NT2/D1 (cell line): ENCODE measurements around the gene CROCC.
"Not testable (repeated sequence)": the region's sequence is repeated elsewhere in the genome, so short reads cannot be mapped to it uniquely, and the experiment has no call there.

ENCODE experiments used
- DNase-seq: peaks from one replicate; pipeline ENCODE4 v3.0.0-alpha.2; 2011; ENCODE audit warnings: low read depth, low spot score
- H3K27me3 ChIP-seq: 2 replicates; pipeline ENCODE4 v1.6.0; 2011; ENCODE audit warnings: mild to moderate bottlenecking; ENCODE audit not compliant: insufficient read length, insufficient read depth
- H3K36me3 ChIP-seq: 2 replicates; pipeline ENCODE4 v1.6.1; 2011; ENCODE audit warnings: mild to moderate bottlenecking, low read length, mixed read lengths; ENCODE audit not compliant: insufficient read depth, insufficient read length
- H3K4me1 ChIP-seq: 2 replicates; pipeline ENCODE4 v1.5.1; 2011; ENCODE audit not compliant: insufficient read depth, insufficient read length
- H3K4me3 ChIP-seq: 2 replicates; pipeline ENCODE4 v1.5.1; 2011; ENCODE audit warnings: low read depth; ENCODE audit not compliant: insufficient read length
- H3K9ac ChIP-seq: 2 replicates; pipeline ENCODE4 v1.6.0; 2011; ENCODE audit warnings: low read depth; ENCODE audit not compliant: insufficient read length
- H3K9me3 ChIP-seq: 2 replicates; pipeline ENCODE4 v1.5.1; 2011; ENCODE audit warnings: mild to moderate bottlenecking, low read length; ENCODE audit not compliant: insufficient read depth
- SUZ12 ChIP-seq: IDR thresholded peaks from 2 replicates; pipeline ENCODE4 v1.6.1; 2011; ENCODE audit not compliant: insufficient read length, insufficient read depth; ENCODE audit errors: extremely low read depth
- YY1 ChIP-seq: IDR thresholded peaks from 2 replicates; pipeline ENCODE4 v1.6.1; 2011; ENCODE audit not compliant: insufficient read length, insufficient read depth
- ZNF274 ChIP-seq: IDR thresholded peaks from 2 replicates; pipeline ENCODE4 v1.6.1; 2011; ENCODE audit warnings: mild to moderate bottlenecking, low read depth, low read length

CROCC gene

DNA sequence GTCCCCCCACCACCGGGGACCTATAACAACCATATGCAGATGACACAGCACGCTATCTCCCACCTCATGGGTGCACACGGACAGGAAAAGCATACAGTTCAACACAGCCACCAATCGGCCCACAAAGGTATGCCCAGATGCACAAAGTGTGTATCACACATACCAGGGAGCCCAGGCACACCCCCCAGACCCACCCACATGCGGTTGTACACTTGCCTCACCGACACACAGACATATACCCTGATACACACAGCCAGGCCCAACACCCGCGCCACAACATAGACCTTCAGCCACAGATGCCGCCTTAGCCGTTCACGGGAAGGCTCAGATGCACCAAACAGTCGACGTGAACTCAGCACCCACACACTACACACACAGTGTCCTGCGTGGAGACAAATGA is 5.5 kb downstream of the CROCC start:
- Histone ChIP-seq H3K9ac (peak overlapping the region; percentile 32), H3K36me3 (peaks cover 20% of the 10 kb centered on the region), H3K4me1 (peaks cover 50% of the 10 kb centered on the region), H3K9me3 (no peaks in the 10 kb centered on the region), H3K4me3 (no peak overlapping the region), H3K27me3 (no peaks in the 10 kb centered on the region)
- no peak for DNase-seq
- TF ChIP-seq YY1 (no peak), SUZ12 (no peak), ZNF274 (no peak)

DNA sequence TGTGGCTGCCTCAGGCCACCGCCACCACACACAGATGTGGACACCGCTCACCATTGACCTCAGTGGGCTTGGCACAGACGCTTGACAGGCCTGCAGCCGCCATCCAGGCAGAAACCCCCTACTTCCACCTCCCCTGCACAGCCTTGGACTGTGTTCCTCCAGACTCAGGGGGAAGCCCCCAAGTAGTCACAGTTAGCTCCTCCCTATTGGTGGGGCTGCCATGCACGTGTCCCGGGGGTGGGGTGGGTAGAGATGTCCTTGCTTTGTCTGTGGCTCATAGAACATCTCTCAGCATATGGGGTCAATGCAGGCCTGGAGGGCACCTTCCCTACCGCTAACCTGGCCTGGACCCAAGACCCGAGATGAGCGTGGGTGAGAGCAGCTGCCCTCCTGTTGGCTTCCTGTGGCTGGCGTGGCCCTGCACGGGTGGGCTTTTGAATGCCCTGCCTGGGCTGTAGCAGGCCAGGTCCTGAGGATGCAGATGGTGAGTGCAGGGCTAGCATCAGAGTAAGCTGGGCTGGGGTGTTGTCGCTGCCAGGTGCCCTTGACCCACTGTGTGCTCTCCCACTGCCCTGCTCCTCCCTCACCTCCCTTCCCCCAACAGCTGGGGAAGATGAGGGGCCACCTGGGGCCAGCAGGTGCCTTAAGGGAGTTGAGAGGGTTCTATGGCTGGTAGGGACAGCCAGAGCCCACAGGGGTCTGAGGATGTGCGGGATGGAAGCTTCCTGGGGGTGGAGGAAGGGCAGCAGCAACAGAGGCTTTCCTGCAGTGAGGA is 6.2 kb downstream of the CROCC start:
- H3K9ac ChIP-seq = peak overlapping the region; percentile 32
- H3K27me3 ChIP-seq = no peaks in the 10 kb centered on the region
- H3K4me3 ChIP-seq = no peak overlapping the region
- DNase-seq = no peak
- H3K9me3 ChIP-seq = no peaks in the 10 kb centered on the region
- H3K36me3 ChIP-seq = peaks cover 20% of the 10 kb centered on the region
- peaks cover 45% of the 10 kb centered on the region for H3K4me1 ChIP-seq
- TF ChIP-seq YY1 (no peak), ZNF274 (no peak), SUZ12 (no peak)

DNA sequence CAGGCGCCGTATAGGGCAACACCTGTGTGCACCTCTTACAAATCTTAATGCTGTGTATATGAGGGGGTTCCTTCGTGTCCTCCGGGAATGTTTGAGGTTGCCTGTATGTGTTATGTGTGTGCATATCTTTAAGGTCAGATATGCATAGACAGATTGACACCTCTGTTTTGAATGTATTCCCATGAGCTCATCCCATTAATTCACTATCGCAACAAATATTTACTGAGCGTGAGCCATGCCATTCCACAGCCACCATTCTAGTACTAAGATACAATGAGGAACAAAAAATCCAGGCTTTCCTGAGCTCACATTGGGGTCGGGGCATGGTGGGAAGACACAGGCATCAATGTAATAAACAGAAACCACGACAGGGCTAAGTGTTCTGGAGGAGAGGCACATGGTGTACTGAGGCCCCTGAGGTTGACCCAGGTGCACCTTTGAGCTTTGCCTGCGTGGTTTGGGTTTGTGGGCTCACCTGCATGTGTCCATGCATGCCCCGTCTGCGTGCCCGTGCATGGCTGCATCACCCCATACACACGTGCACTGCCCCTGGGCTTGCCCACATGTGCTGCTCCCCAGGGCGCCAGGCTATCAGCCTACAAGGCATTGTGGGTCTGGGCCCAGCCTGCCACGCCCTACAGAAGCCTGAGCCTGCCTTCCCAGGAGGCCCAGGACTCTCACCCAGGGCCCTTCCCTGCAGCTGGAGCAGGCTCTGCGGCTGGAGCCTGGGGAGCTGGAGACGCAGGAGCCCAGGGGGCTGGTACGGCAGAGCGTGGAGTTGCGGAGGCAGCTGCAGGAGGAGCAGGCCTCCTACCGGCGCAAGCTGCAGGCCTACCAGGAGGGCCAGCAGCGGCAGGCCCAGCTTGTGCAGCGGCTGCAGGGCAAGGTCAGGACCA is 7.7 kb downstream of the CROCC start:
- not testable (repeated sequence) for H3K27me3 ChIP-seq, H3K4me3 ChIP-seq, H3K9me3 ChIP-seq, DNase-seq, H3K9ac ChIP-seq
- peaks cover 18% of the 10 kb centered on the region for H3K36me3 ChIP-seq
- peaks cover 40% of the 10 kb centered on the region for H3K4me1 ChIP-seq

DNA sequence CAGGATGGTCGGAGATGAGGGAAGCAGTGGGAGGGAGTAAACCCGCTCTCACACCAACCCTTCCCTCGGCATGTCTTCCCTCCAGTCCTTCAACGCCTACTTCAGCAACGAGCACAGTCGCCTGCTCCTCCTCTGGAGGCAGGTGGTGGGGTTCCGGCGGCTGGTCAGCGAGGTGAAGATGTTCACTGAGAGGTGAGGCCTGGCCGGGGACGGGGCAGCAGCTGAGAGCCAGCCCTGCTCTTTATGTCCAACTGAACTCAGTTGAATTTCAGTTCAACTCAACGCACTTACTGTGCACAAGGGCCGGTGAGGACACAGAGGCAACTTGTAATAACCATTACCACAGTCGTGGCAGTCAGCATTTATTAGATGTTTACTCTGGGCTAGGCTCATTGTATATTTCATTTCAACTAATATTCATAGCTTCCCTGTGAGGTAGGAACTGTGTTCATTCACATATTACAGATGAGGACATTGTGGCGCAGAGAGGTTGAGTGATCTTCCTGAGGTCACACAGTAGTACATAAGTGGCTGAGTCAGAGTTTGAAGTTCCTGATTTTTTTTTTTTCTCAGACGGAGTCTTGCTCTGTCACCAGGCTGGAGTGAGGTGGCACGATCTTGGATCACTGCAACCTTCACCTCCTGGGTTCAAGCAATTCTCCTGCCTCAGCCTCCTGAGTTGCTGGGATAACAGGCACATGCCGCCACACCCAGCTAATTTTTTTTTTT is 9.6 kb downstream of the CROCC start:
- H3K27me3 ChIP-seq, H3K4me3 ChIP-seq, DNase-seq, H3K9ac ChIP-seq, H3K9me3 ChIP-seq: not testable (repeated sequence)
- peaks cover 26% of the 10 kb centered on the region for H3K4me1 ChIP-seq
- peaks cover 21% of the 10 kb centered on the region for H3K36me3 ChIP-seq

DNA sequence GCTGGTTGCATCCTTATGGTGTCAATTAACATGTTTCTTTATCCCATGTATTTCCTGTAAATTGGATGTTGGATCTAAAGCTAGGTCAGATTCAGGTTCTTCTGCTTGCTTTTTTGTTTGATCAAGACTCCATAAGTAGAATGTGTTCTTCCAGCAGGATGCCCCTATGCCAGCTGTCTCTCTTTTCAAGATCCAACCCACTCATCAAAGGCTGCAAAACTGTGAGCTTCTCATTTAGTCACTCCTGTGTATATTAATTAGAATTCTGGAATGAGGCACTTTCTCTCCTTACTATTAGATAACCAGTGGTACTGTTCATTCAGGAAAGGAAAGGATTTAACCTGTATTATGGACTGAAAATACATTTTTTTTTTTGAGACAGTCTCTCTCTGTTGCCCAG is 12.2 kb downstream of the CROCC start:
- not testable (repeated sequence) for H3K9ac ChIP-seq, H3K9me3 ChIP-seq

DNA sequence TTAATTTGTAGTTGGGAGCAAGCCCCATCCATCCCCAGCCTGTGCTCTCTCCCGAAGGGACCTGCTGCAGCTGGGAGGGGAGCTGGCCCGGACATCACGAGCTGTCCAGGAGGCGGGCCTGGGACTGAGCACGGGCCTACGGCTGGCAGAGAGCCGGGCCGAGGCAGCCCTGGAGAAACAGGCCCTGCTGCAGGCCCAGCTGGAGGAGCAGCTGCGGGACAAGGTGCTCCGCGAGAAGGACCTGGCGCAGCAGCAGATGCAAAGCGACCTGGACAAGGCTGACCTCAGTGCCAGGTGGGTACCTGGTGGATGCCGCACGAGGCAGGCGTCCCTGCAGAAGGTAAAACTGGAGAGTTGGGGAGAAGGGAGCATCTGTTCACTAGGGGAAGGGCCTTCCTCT is 14.8 kb downstream of the CROCC start:
- H3K4me1 ChIP-seq, H3K4me3 ChIP-seq, H3K9ac ChIP-seq, DNase-seq, H3K9me3 ChIP-seq, H3K27me3 ChIP-seq: not testable (repeated sequence)
- H3K36me3 ChIP-seq = peaks cover 18% of the 10 kb centered on the region

More for the DNA sequence above, 12.2 kb downstream of the CROCC start:
- not testable (repeated sequence) for H3K27me3 ChIP-seq, DNase-seq, H3K4me3 ChIP-seq
- Histone ChIP-seq H3K4me1 (peaks cover 16% of the 10 kb centered on the region), H3K36me3 (peaks cover 25% of the 10 kb centered on the region)

DNA sequence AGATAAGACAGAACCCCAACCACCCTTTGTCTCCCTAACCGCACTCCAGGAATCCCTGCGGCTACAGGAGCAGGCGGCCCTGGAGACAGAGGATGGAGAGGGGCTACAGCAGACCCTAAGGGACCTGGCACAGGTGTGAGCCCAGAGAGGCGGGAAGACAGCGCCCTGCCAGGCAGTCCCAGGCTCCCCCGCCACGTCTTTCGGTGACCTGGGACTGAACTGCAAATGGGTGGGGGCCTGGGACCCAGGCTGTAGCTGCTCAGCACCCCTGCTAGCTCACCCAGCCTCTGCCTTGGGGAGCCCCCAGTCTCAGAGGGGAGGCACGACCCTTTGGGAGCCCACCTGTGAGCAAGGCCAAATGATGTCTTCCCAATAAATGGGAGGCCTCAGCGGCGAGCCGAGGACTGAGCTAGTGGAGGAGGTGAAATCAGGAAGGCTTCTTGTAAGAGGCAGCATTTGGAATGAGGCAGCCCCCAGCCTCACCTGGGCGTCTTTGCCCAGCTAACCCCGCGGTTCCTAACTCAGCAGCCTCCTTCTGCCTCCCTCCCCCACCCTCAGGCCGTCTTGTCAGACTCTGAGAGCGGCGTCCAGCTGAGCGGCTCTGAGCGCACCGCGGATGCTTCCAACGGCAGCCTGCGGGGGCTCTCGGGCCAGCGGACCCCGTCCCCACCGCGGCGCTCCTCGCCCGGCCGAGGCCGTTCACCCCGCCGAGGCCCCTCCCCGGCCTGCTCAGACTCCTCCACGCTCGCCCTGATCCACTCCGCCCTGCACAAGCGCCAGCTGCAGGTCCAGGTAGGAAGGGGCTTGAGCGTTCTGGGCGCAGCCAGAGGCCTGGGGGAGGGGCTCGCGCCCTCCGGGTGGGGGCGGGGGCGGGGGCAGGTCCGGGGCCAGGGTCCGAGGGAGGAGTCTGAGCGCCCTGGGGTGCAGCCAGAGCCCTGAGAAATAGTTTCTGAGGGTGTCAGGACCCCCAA is 16.9 kb downstream of the CROCC start:
- H3K27me3 ChIP-seq = no peaks in the 10 kb centered on the region
- H3K9ac ChIP-seq = peak overlapping the region; percentile 46
- H3K36me3 ChIP-seq = peaks cover 26% of the 10 kb centered on the region
- peaks cover 8% of the 10 kb centered on the region for H3K4me1 ChIP-seq
- no peak for DNase-seq
- H3K9me3 ChIP-seq = no peaks in the 10 kb centered on the region
- no peak for TF ChIP-seq SUZ12
- no peak for TF ChIP-seq YY1
- peak overlapping the region; percentile 9 for H3K4me3 ChIP-seq

DNA sequence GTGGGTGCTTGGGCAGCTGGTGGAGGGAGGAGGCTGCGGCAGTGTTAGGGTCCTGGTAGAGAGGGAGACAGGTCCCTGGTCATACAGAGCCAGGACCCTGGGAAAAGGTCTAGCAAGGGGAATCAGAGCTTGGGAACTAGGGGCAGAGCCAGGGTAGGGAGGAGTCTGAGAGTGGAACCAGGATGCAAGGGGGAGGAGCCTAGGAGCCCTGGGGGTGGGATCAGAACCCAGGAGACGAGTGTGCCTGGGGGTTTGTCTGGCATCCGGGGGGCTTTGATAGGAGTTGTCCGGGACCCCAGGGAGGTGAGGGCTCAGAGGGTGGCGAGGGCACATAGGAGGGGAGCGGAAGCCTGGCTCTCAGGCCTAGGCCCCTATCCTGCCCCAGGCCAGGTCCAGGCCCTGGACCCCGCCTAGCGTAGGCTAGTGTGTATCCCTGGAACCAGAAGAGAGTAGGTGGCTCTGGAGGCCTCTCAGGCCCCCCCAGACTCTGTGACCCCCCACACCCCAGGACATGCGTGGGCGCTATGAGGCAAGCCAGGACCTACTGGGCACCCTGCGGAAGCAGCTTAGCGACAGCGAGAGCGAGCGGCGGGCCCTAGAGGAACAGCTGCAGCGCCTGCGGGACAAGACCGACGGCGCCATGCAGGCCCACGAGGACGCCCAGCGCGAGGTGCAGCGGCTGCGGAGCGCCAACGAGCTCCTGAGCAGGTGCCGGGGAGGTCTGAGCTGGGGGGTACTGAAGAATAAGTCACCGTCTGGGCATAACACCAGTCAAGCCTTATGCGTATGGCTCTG is 17.9 kb downstream of the CROCC start:
- not testable (repeated sequence) for H3K9me3 ChIP-seq, H3K4me1 ChIP-seq, H3K4me3 ChIP-seq, DNase-seq, H3K27me3 ChIP-seq
- Histone ChIP-seq H3K36me3 (peaks cover 29% of the 10 kb centered on the region), H3K9ac (peak overlapping the region; percentile 51)
